H1 (cell line): ENCODE measurements around the gene RPS6KC1. TPM values are rescaled to one million over a fixed set of nuclear protein-coding genes. Genes with fewer than 3 reads are reported as not detected.

ENCODE experiments used
- CTCF ChIA-PET: fragments of 300-600 bp; sonication (Branson Sonifier 250); formaldehyde crosslinking; loops from one replicate; lab custom pipeline; 2021; ENCODE audit not compliant: partially characterized antibody; lab: Charles Lee
- POLR2A ChIA-PET: fragments of 300-600 bp; sonication (Branson Sonifier 250); formaldehyde crosslinking; loops from one replicate; lab custom pipeline; 2021; ENCODE audit warnings: inconsistent platforms; ENCODE audit not compliant: partially characterized antibody; lab: Charles Lee
- DNase-seq, 2 experiments: peaks; one replicate each; pipeline versions ENCODE4 v3.0.0 to v3.0.0-alpha.2; 2010 to 2022; ENCODE audit warnings: low spot score in 2 of 2, low read depth in 1 of 2, mixed read lengths in 1 of 2
- FAIRE-seq: peaks from 2 replicates; lab custom pipeline; 2011; peaks lifted over from hg19 to GRCh38; lab: Jason Lieb, UNC
- H2AFZ ChIP-seq: 2 replicates; pipeline ENCODE4 v1.8.1; 2012; ENCODE audit warnings: low read length, inconsistent platforms
- H2AK5ac ChIP-seq: 2 replicates; pipeline ENCODE4 v1.6.1; 2013; ENCODE audit warnings: low read depth, low read length
- H2BK120ac ChIP-seq: replicated peaks from 2 replicates; pipeline ENCODE3; 2013; ENCODE audit warnings: low read depth, low read length, inconsistent platforms
- H2BK12ac ChIP-seq: 2 replicates; pipeline ENCODE4 v1.6.1; 2013; ENCODE audit warnings: low read depth, low read length
- H2BK15ac ChIP-seq: 2 replicates; pipeline ENCODE4 v1.6.1; 2013; ENCODE audit warnings: low read length
- H2BK20ac ChIP-seq: 2 replicates; pipeline ENCODE4 v1.6.1; 2013; ENCODE audit warnings: low read length
- H2BK5ac ChIP-seq: 2 replicates; pipeline ENCODE4 v1.6.1; 2013; ENCODE audit warnings: low read depth, low read length
- H3K14ac ChIP-seq: 2 replicates; pipeline ENCODE4 v1.6.1; 2013; ENCODE audit warnings: inconsistent platforms; ENCODE audit not compliant: insufficient read length
- H3K18ac ChIP-seq: 2 replicates; pipeline ENCODE4 v1.6.1; 2013; ENCODE audit warnings: low read length; ENCODE audit errors: extremely low read depth
- H3K23ac ChIP-seq: 2 replicates; pipeline ENCODE4 v1.6.1; 2013; ENCODE audit warnings: inconsistent platforms; ENCODE audit not compliant: insufficient read length
- H3K23me2 ChIP-seq: 2 replicates; pipeline ENCODE4 v1.6.1; 2013; ENCODE audit warnings: low read depth, low read length
- H3K27ac ChIP-seq: 2 replicates; pipeline ENCODE4 v1.6.1; 2011; ENCODE audit warnings: low read depth, low read length, inconsistent platforms
- H3K27me3 ChIP-seq, 4 experiments: replicated peaks in 1 of 4; 1 replicate in 1 of 4; 2 replicates in 3 of 4; pipeline versions ENCODE4 v1.6.1 to v1.8.1; 2011 to 2013; ENCODE audit warnings: low read length in 3 of 4, mild to moderate bottlenecking in 3 of 4, inconsistent platforms in 2 of 4, mixed read lengths in 2 of 4, moderate library complexity in 1 of 4; ENCODE audit not compliant: control insufficient read depth in 3 of 4, insufficient read depth in 3 of 4; ENCODE audit errors: extremely low read depth in 1 of 4
- H3K36me3 ChIP-seq, 4 experiments: 2 replicates each; pipeline versions ENCODE4 v1.6.1 to v1.8.1; 2011 to 2013; ENCODE audit warnings: mild to moderate bottlenecking in 4 of 4, low read length in 3 of 4, moderate library complexity in 2 of 4, control low read depth in 1 of 4, inconsistent platforms in 1 of 4; ENCODE audit not compliant: insufficient read depth in 4 of 4, control insufficient read depth in 2 of 4
- H3K4ac ChIP-seq: replicated peaks from 2 replicates; pipeline ENCODE3; 2013; ENCODE audit warnings: low read length, low read depth, mixed read lengths, inconsistent platforms; ENCODE audit not compliant: insufficient read length
- H3K4me1 ChIP-seq, 4 experiments: replicated peaks in 1 of 4; 1 replicate in 1 of 4; 2 replicates in 3 of 4; pipeline versions ENCODE4 v1.6.1 to v1.8.1; 2011 to 2013; ENCODE audit warnings: low read length in 3 of 4, inconsistent platforms in 2 of 4, mixed read lengths in 1 of 4; ENCODE audit not compliant: insufficient read depth in 4 of 4, control insufficient read depth in 3 of 4
- H3K4me2 ChIP-seq, 2 experiments: 2 replicates each; pipeline versions ENCODE4 v1.6.1 to v1.8.1; 2011 to 2013; ENCODE audit warnings: low read depth in 2 of 2, low read length in 2 of 2, control low read depth in 1 of 2, inconsistent platforms in 1 of 2, mild to moderate bottlenecking in 1 of 2; ENCODE audit not compliant: insufficient read depth in 1 of 2
- H3K4me3 ChIP-seq, 4 experiments: fragments of 200-600, 300-600 bp in 1 of 4; sonication (generic), shearing (Covaris generic), sonication (Bioruptor Twin) in 1 of 4; 2 replicates each; pipeline versions ENCODE4 v1.5.1 to v1.8.1; 2011 to 2016; ENCODE audit warnings: low read length in 4 of 4, low read depth in 3 of 4, control low read depth in 2 of 4, inconsistent platforms in 2 of 4, mild to moderate bottlenecking in 2 of 4, mixed read lengths in 1 of 4, moderate library complexity in 1 of 4; ENCODE audit not compliant: insufficient read depth in 2 of 4; ENCODE audit errors: extremely low read depth in 1 of 4
- H3K56ac ChIP-seq: replicated peaks from 2 replicates; pipeline ENCODE3; 2013; ENCODE audit warnings: low read depth, mild to moderate bottlenecking, mixed read lengths, low read length, inconsistent platforms; ENCODE audit not compliant: insufficient read length
- H3K79me1 ChIP-seq: 2 replicates; pipeline ENCODE4 v1.6.1; 2013; ENCODE audit warnings: low read depth, low read length, control low read depth
- H3K79me2 ChIP-seq, 2 experiments: 2 replicates each; pipeline versions ENCODE4 v1.6.1 to v1.8.1; 2012 to 2013; ENCODE audit warnings: low read length in 2 of 2, mild to moderate bottlenecking in 2 of 2, inconsistent platforms in 1 of 2; ENCODE audit not compliant: insufficient read depth in 2 of 2, control insufficient read depth in 1 of 2
- H3K9ac ChIP-seq, 4 experiments: replicated peaks in 1 of 4; 1 replicate in 1 of 4; 2 replicates in 3 of 4; pipeline versions ENCODE4 v1.6.1 to v1.8.1; 2011 to 2013; ENCODE audit warnings: low read depth in 3 of 4, low read length in 3 of 4, control low read depth in 2 of 4, mild to moderate bottlenecking in 2 of 4, moderate library complexity in 2 of 4, inconsistent platforms in 1 of 4; ENCODE audit errors: extremely low read depth in 1 of 4
- H3K9me3 ChIP-seq, 2 experiments: 2 replicates each; pipeline versions ENCODE4 v1.6.1 to v1.8.1; 2012 to 2013; ENCODE audit warnings: mild to moderate bottlenecking in 2 of 2, moderate library complexity in 2 of 2, control low read depth in 1 of 2, inconsistent platforms in 1 of 2, low read depth in 1 of 2, low read length in 1 of 2, mixed read lengths in 1 of 2; ENCODE audit not compliant: insufficient read depth in 2 of 2
- H4K20me1 ChIP-seq, 2 experiments: replicated peaks in 1 of 2; 2 replicates each; pipeline versions ENCODE3 to v1.8.1; 2011 to 2013; ENCODE audit warnings: inconsistent platforms in 2 of 2, low read length in 2 of 2, mild to moderate bottlenecking in 1 of 2; ENCODE audit not compliant: insufficient read depth in 2 of 2, control insufficient read depth in 1 of 2
- H4K5ac ChIP-seq: 2 replicates; pipeline ENCODE4 v1.6.1; 2013; ENCODE audit warnings: low read length, low read depth, mixed read lengths, inconsistent platforms; ENCODE audit not compliant: insufficient read length
- H4K8ac ChIP-seq: 2 replicates; pipeline ENCODE4 v1.8.0; 2013; ENCODE audit warnings: mild to moderate bottlenecking, moderate library complexity, low read length, inconsistent platforms; ENCODE audit not compliant: insufficient read depth; ENCODE audit errors: extremely low read depth
- H4K91ac ChIP-seq: replicated peaks from 2 replicates; pipeline ENCODE3; 2013; ENCODE audit warnings: low read length, mixed read lengths, inconsistent platforms; ENCODE audit not compliant: insufficient read length
- ASH2L ChIP-seq: fragments of 200-600, 300-600 bp; sonication (generic); IDR thresholded peaks from one replicate; pipeline ENCODE4 v1.7.1; 2017; ENCODE audit warnings: low read length
- CBX5 ChIP-seq: fragments of 300-800, 300-1000 bp; sonication (generic); IDR thresholded peaks from 2 replicates; pipeline ENCODE4 v1.7.1; 2016; ENCODE audit warnings: antibody characterized with exemption, low read length, low read depth
- EP300 ChIP-seq, 2 experiments: IDR thresholded peaks; 1 replicate in 1 of 2; 2 replicates in 1 of 2; pipeline ENCODE4 v1.6.1; 2011 to 2012; ENCODE audit warnings: low read depth in 2 of 2, low read length in 2 of 2, mild to moderate bottlenecking in 2 of 2, borderline replicate concordance in 1 of 2, inconsistent platforms in 1 of 2, moderate library complexity in 1 of 2
- HDAC2 ChIP-seq, 2 experiments: fragments of 300-600 bp in 1 of 2; sonication (generic) in 1 of 2; IDR thresholded peaks; 2 replicates each; pipeline ENCODE4 v1.6.1; 2011 to 2012; ENCODE audit warnings: low read depth in 2 of 2, low read length in 2 of 2, mild to moderate bottlenecking in 2 of 2, moderate library complexity in 2 of 2, borderline replicate concordance in 1 of 2, inconsistent platforms in 1 of 2
- JUN ChIP-seq: IDR thresholded peaks from 2 replicates; pipeline ENCODE4 v1.6.1; 2011; ENCODE audit warnings: low read depth, mild to moderate bottlenecking, improper control_type of control experiment, low read length
- KDM1A ChIP-seq: fragments of 200-600, 300-600 bp; sonication (generic); IDR thresholded peaks from 2 replicates; pipeline ENCODE4 v1.7.1; 2016; ENCODE audit warnings: mild to moderate bottlenecking, low read length, borderline replicate concordance
- KDM4A ChIP-seq: IDR thresholded peaks from one replicate; pipeline ENCODE4 v1.7.1; 2012; ENCODE audit warnings: low read depth, mild to moderate bottlenecking, moderate library complexity, low read length, inconsistent platforms; ENCODE audit not compliant: severe bottlenecking
- KDM5A ChIP-seq: fragments of 200-600 bp; IDR thresholded peaks from 2 replicates; pipeline ENCODE4 v1.7.1; 2012; ENCODE audit warnings: mild to moderate bottlenecking, low read length, inconsistent platforms, mixed read lengths
- NRF1 ChIP-seq: IDR thresholded peaks from 2 replicates; pipeline ENCODE4 v1.6.1; 2011; ENCODE audit warnings: mild to moderate bottlenecking, low read depth, low read length, improper control_type of control experiment
- POLR2A ChIP-seq, 2 experiments: IDR thresholded peaks; 1 replicate in 1 of 2; 2 replicates in 1 of 2; pipeline ENCODE4 v1.6.1; 2011; ENCODE audit warnings: low read depth in 2 of 2, low read length in 2 of 2, mild to moderate bottlenecking in 2 of 2; ENCODE audit errors: control extremely low read depth in 1 of 2
- RNF2 ChIP-seq: fragments of 200-900, 300-1000 bp; sonication (generic); IDR thresholded peaks from 2 replicates; pipeline ENCODE4 v1.7.1; 2016; ENCODE audit warnings: borderline replicate concordance, low read depth, mild to moderate bottlenecking, antibody characterized with exemption, low read length; ENCODE audit not compliant: poor library complexity, severe bottlenecking; ENCODE audit errors: missing control alignments
- TCF12 ChIP-seq: IDR thresholded peaks from 2 replicates; pipeline ENCODE4 v1.6.1; 2011; ENCODE audit warnings: low read depth, mild to moderate bottlenecking, low read length
- WGBS, 2 experiments: shearing (Covaris generic) in 1 of 2; methylation state at CpG; one replicate each; pipeline versions ENCODE4 v1.1.6 to v1.1.7; 2013 to 2015; ENCODE audit warnings: low lambda C conversion rate in 2 of 2, mixed read lengths in 2 of 2, inconsistent platforms in 1 of 2, low coverage in 1 of 2, missing lambda C conversion rate in 1 of 2; ENCODE audit not compliant: insufficient replicate concordance in 2 of 2, insufficient coverage in 1 of 2, insufficient read length in 1 of 2; ENCODE audit errors: extremely low coverage in 1 of 2, missing lambda C conversion rate in 1 of 2; 5-methylcytosine and 5-hydroxymethylcytosine counted together
- polyA plus RNA-seq, 7 experiments: library from polyadenylated mRNA; depleted of rRNA in 3 of 7; stranded (reverse) in 5 of 7; unstranded in 2 of 7; fragments of >200 nt in 5 of 7; fragments of 200-250 nt in 2 of 7; gene quantifications; 1 replicate in 5 of 7; 2 replicates in 1 of 7; 4 replicates in 1 of 7; pipeline versions ENCODE4 v1.2.1 to v1.2.3, GENCODE V29; 2011 to 2013; ENCODE audit warnings: missing spikeins in 2 of 7, mixed read lengths in 2 of 7
- total RNA-seq: library from RNA; stranded (reverse); fragmentation: NEBNext Ultra II Directional; extraction: Animal tissue kit (Norgen Biotek cat#: 25700); gene quantifications from 2 replicates; pipeline ENCODE4 v1.2.1, GENCODE V29; 2021

Gene RPS6KC1
- total and polyA plus RNA-seq, 2 of the 8 experiments (the other 6 are each of a cell fraction or from before 2014, with no cell fraction given), result 4.9 to 17.6 TPM

- H3K9me3 ChIP-seq, result no peaks in the 10 kb centered on the region
- FAIRE-seq, result no peak
Measured at GRCh38 chr1:213266983-213267772, 216.1 kb downstream of the RPS6KC1 start.

More at GRCh38 chr1:213266983-213267772, 216.1 kb downstream of the RPS6KC1 start:
- Histone ChIP-seq H3K23ac (no peak overlapping the region), H3K18ac (no peak overlapping the region), H3K79me1 (no peaks in the 10 kb centered on the region), H4K20me1 (no peaks in the 10 kb centered on the region), H3K23me2 (no peaks in the 10 kb centered on the region), H2BK12ac (no peak overlapping the region), H3K27ac (no peak overlapping the region), H3K27me3 (no peaks in the 10 kb centered on the region), H3K14ac (no peak overlapping the region), H3K56ac (no peak overlapping the region), H2BK20ac (no peak overlapping the region), H2BK15ac (no peak overlapping the region), H4K91ac (no peak overlapping the region), H3K9ac (no peak overlapping the region), H2AFZ (no peak overlapping the region), H3K4me1 (no peaks in the 10 kb centered on the region), H3K4ac (no peak overlapping the region), H3K4me3 (no peak overlapping the region), H4K8ac (no peak overlapping the region), H2AK5ac (no peak overlapping the region), H4K5ac (no peak overlapping the region), H3K79me2 (no peaks in the 10 kb centered on the region), H3K36me3 (no peaks in the 10 kb centered on the region), H3K4me2 (no peak overlapping the region), H2BK5ac (no peak overlapping the region), H2BK120ac (no peak overlapping the region)
- no peak for DNase-seq
- ChIA-PET POLR2A (no interaction called here), CTCF (interaction anchor here (1.3 kb wide), 1 partner anchor 10 kb away, joined by 3 read pairs; no protein-coding TSS in a partner anchor)
- TF ChIP-seq ASH2L (no peak), KDM4A (no peak), RNF2 (no peak), CBX5 (no peak), EP300 (IDR thresholded peaks at IDR 0.05; ENCODE audit: borderline replicate concordance in 1 of 2, low read depth in 2 of 2, low read length in 2 of 2) (no peak), JUN (no peak), KDM1A (no peak), HDAC2 (IDR thresholded peaks at IDR 0.05; ENCODE audit: borderline replicate concordance in 1 of 2, low read depth in 2 of 2, low read length in 2 of 2) (no peak), NRF1 (no peak), KDM5A (no peak), TCF12 (no peak), POLR2A (IDR thresholded peaks at IDR 0.05; ENCODE audit: control extremely low read depth in 1 of 2, low read depth in 2 of 2, low read length in 2 of 2) (no peak)
- WGBS, 2 experiments, result 84% methylated on average over 2 of the region's 2 CpGs; no CpG with 5 or more reads in 1 of the 2 experiments
